Sigmoid colon (tissue), 3 donors: ENCODE data around the gene SLC22A4.

Experiments
- CTCF ChIP-seq, 4 experiments: fragments of 450-650 bp in 3 of 4; fragments of 200-600 bp in 1 of 4; IDR thresholded peaks; one replicate each; pipeline ENCODE4 v1.5.1; 2016 to 2019; ENCODE audit warnings: antibody characterized with exemption in 4 of 4, mild to moderate bottlenecking in 3 of 4, moderate library complexity in 2 of 4
- POLR2A ChIP-seq, 2 donors: fragments of 450-650 bp; IDR thresholded peaks; one replicate each; pipeline ENCODE4 v1.6.1; 2016; ENCODE audit warnings: antibody characterized with exemption in 2 of 2, mild to moderate bottlenecking in 2 of 2, moderate library complexity in 2 of 2

GRCh38 chr5:132295505-132296411 is 1.6 kb downstream of the SLC22A4 start:
- no peak for TF ChIP-seq CTCF (IDR thresholded peaks at IDR 0.05)
- TF ChIP-seq POLR2A (IDR thresholded peaks at IDR 0.05): no peak
